ENCODE measurements around the gene IQCH. TPM values are rescaled to one million over a fixed set of nuclear protein-coding genes. Genes with fewer than 3 reads are reported as not detected.

The IQCH gene
- total and polyA plus RNA-seq, 9 of the 15 experiments (the other 6 are each of a cell fraction or from before 2014, with no cell fraction given): 1.8 to 3.9 (median 2.7) TPM

GRCh38 chr15:67358391-67358790 is 103.8 kb downstream of the IQCH start:
- FAIRE-seq (no peak), DNase-seq (ENCODE audit: extremely low read depth in 1 of 4, low spot score in 3 of 4) (no peak), ATAC-seq (no peak)
- H3K9me3 ChIP-seq (replicated peaks; ENCODE audit: control insufficient read depth, insufficient read depth, low read depth, low read length): no peaks in the 10 kb centered on the region
- no peaks in the 10 kb centered on the region for H3K27me3 ChIP-seq (ENCODE audit: control insufficient read depth in 2 of 2, insufficient read depth in 2 of 2, low read length in 2 of 2)
- no peaks in the 10 kb centered on the region for H3K79me2 ChIP-seq (ENCODE audit: control insufficient read depth, insufficient read depth, low read length)
- POLR2A ChIA-PET: interaction anchor here (0.7 to 1.3 kb wide), 3 partner anchors 10 to 480 kb away, joined by 4 to 7 read pairs (median 4); no protein-coding TSS in a partner anchor
- CTCF ChIA-PET (ENCODE audit: low intra/inter-chr PET ratio): no interaction called here
- no peaks in the 10 kb centered on the region for H3K9me1 ChIP-seq (ENCODE audit: control insufficient read depth, insufficient read depth, low read length)
- H3K9ac ChIP-seq (ENCODE audit: insufficient read depth in 1 of 2, low read depth in 2 of 2, low read length in 2 of 2): no peak overlapping the region
- H3K4me3 ChIP-seq: no peak overlapping the region
- H3K4me1 ChIP-seq (replicated peaks in 1 of 2; ENCODE audit: control insufficient read depth in 2 of 2, insufficient read depth in 2 of 2, low read length in 2 of 2): no peaks in the 10 kb centered on the region
- H2AFZ ChIP-seq (ENCODE audit: low read depth, low read length): no peak overlapping the region
- 69% methylated on average over 5 of the region's 5 CpGs for WGBS (ENCODE audit: insufficient coverage, low coverage, missing lambda C conversion rate)
- in situ Hi-C loops (cut with MboI): no loop called here
- H3K4me2 ChIP-seq (ENCODE audit: insufficient read depth, low read length): no peak overlapping the region
- intact Hi-C loops (cut with micrococcal nuclease): no loop called here
- H4K20me1 ChIP-seq (replicated peaks; ENCODE audit: control insufficient read depth, insufficient read depth, low read length): no peaks in the 10 kb centered on the region
- no TSS peak for BruUV-seq (replicated peaks)
- no peak overlapping the region for H3K27ac ChIP-seq (ENCODE audit: extremely low read depth, low read depth, low read length)
- H3K36me3 ChIP-seq (ENCODE audit: control insufficient read depth, insufficient read depth, low read length): no peaks in the 10 kb centered on the region
- TF ChIP-seq ZNF324 (CRISPR knock-in tag; IDR thresholded peaks at IDR 0.05) (no peak), NCOA1 (IDR thresholded peaks at IDR 0.05; ENCODE audit: low read depth) (no peak), ZNF3 (CRISPR knock-in tag; IDR thresholded peaks at IDR 0.05) (no peak), NFE2L1 (tag; IDR thresholded peaks at IDR 0.05; ENCODE audit: borderline replicate concordance, low read depth) (no peak), ZNF589 (CRISPR knock-in tag; IDR thresholded peaks at IDR 0.05; ENCODE audit: low read depth) (no peak), MXI1 (IDR thresholded peaks at IDR 0.05; ENCODE audit: low read depth, low read length) (no peak), CHAMP1 (IDR thresholded peaks at IDR 0.05) (no peak), ZNF695 (CRISPR knock-in tag; IDR thresholded peaks at IDR 0.05) (no peak), ZNF124 (CRISPR knock-in tag; IDR thresholded peaks at IDR 0.05) (no peak), ATF3 (IDR thresholded peaks at IDR 0.05) (no peak), ATF3 (CRISPR knock-in tag; conservative IDR thresholded peaks at IDR 0.05) (no peak), NR2C2 (CRISPR knock-in tag; IDR thresholded peaks at IDR 0.05) (no peak), NR2C2 (tag; IDR thresholded peaks at IDR 0.05) (no peak), TCF15 (CRISPR knock-in tag; IDR thresholded peaks at IDR 0.05) (no peak), PTBP1 (IDR thresholded peaks at IDR 0.05; ENCODE audit: low read depth, low read length) (no peak), ARID2 (IDR thresholded peaks at IDR 0.05) (no peak), CREBBP (IDR thresholded peaks at IDR 0.05; ENCODE audit: low read depth, low read length) (no peak), ZNF143 (CRISPR knock-in tag; IDR thresholded peaks at IDR 0.05) (no peak), FOXK2 (conservative IDR thresholded peaks at IDR 0.05 in 1 of 2, IDR thresholded peaks at IDR 0.05 in 1 of 2; ENCODE audit: low read depth in 2 of 2) (no peak)

Data from K562 (cell line).